ENCODE results near the gene SPINT4. TPM values are rescaled to one million over a fixed set of nuclear protein-coding genes. Genes with fewer than 3 reads are reported as not detected.
"Not testable (repeated sequence)": the region's sequence is repeated elsewhere in the genome, so short reads cannot be mapped to it uniquely, and the experiment has no call there.

The SPINT4 gene
- total RNA-seq, 1 experiment from 2014 or later = not detected

GRCh38 chr20:45764618-45765282 is 42.6 kb downstream of the SPINT4 start:
- CTCF ChIA-PET = not testable (repeated sequence)

GRCh38 chr20:45765307-45765875 is 43.2 kb downstream of the SPINT4 start:
- DNase-seq = no peak
- POLR2A ChIA-PET (ENCODE audit: unreplicated experiment) = no interaction called here
- intact Hi-C loops (cut with micrococcal nuclease; ENCODE audit: unreplicated experiment) = no loop called here
- no peaks in the 10 kb centered on the region for H4K20me1 ChIP-seq (ENCODE audit: insufficient read depth)
- no peaks in the 10 kb centered on the region for H3K9me2 ChIP-seq (ENCODE audit: insufficient read depth)
- CTCF ChIA-PET = interaction anchor here (0.6 kb wide), 1 partner anchor 923 kb away, joined by 6 read pairs; no protein-coding TSS in a partner anchor
- H3K4me3 ChIP-seq = no peak overlapping the region
- H3K27ac ChIP-seq = no peak overlapping the region
- BruUV-seq (replicated peaks) = no TSS peak
- no peak for TF ChIP-seq EZH2 (IDR thresholded peaks at IDR 0.05; ENCODE audit: low read depth)
- TF ChIP-seq CTCF (conservative IDR thresholded peaks at IDR 0.05) = no peak
- no peaks in the 10 kb centered on the region for H3K36me3 ChIP-seq (ENCODE audit: low read depth)
- H3F3A ChIP-seq (ENCODE audit: insufficient read depth, low read depth) = no peaks in the 10 kb centered on the region
- no peaks in the 10 kb centered on the region for H3K27me3 ChIP-seq (ENCODE audit: insufficient read depth, low read depth)
- H3K4me1 ChIP-seq (replicated peaks; ENCODE audit: insufficient read depth) = no peaks in the 10 kb centered on the region
- no peaks in the 10 kb centered on the region for H3K9me3 ChIP-seq (ENCODE audit: insufficient read depth, low read depth)
- H2AFZ ChIP-seq = no peak overlapping the region
- no peaks in the 10 kb centered on the region for H3K79me2 ChIP-seq (ENCODE audit: low read depth)
- H3K4me2 ChIP-seq = no peak overlapping the region

More at GRCh38 chr20:45764618-45765282, 42.6 kb downstream of the SPINT4 start:
- H3K27ac ChIP-seq; H3K4me2 ChIP-seq; DNase-seq; POLR2A ChIA-PET (ENCODE audit: unreplicated experiment); H3K27me3 ChIP-seq (ENCODE audit: insufficient read depth, low read depth); H3K9me2 ChIP-seq (ENCODE audit: insufficient read depth); H4K20me1 ChIP-seq (ENCODE audit: insufficient read depth); H3K79me2 ChIP-seq (ENCODE audit: low read depth); H3K9me3 ChIP-seq (ENCODE audit: insufficient read depth, low read depth); intact Hi-C loops (cut with micrococcal nuclease; ENCODE audit: unreplicated experiment); H3K4me3 ChIP-seq; BruUV-seq (replicated peaks); H3K36me3 ChIP-seq (ENCODE audit: low read depth); H3K4me1 ChIP-seq (replicated peaks; ENCODE audit: insufficient read depth); H2AFZ ChIP-seq; H3F3A ChIP-seq (ENCODE audit: insufficient read depth, low read depth): not testable (repeated sequence)

- intact Hi-C loops (cut with micrococcal nuclease; ENCODE audit: unreplicated experiment) = no loop called here
- ChIA-PET CTCF (no interaction called here), POLR2A (ENCODE audit: unreplicated experiment) (no interaction called here)
- Histone ChIP-seq H3K79me2 (ENCODE audit: low read depth) (no peaks in the 10 kb centered on the region), H3K4me1 (replicated peaks; ENCODE audit: insufficient read depth) (no peaks in the 10 kb centered on the region), H3K4me2 (no peak overlapping the region), H3K27ac (no peak overlapping the region), H2AFZ (no peak overlapping the region), H3K27me3 (ENCODE audit: insufficient read depth, low read depth) (no peaks in the 10 kb centered on the region), H3K4me3 (no peak overlapping the region), H4K20me1 (ENCODE audit: insufficient read depth) (no peaks in the 10 kb centered on the region), H3F3A (ENCODE audit: insufficient read depth, low read depth) (no peaks in the 10 kb centered on the region), H3K36me3 (ENCODE audit: low read depth) (no peaks in the 10 kb centered on the region), H3K9me3 (ENCODE audit: insufficient read depth, low read depth) (no peaks in the 10 kb centered on the region), H3K9me2 (ENCODE audit: insufficient read depth) (no peaks in the 10 kb centered on the region)
- TF ChIP-seq EZH2 (IDR thresholded peaks at IDR 0.05; ENCODE audit: low read depth) = no peak
- no peak for TF ChIP-seq CTCF (conservative IDR thresholded peaks at IDR 0.05)
- DNase-seq = no peak
- BruUV-seq (replicated peaks) = no TSS peak
These were observed 43.8 kb downstream of the SPINT4 start for GRCh38 chr20:45765980-45766379.
